BJ (cell line): ENCODE data around the gene TMEM92. TPM values are rescaled to one million over a fixed set of nuclear protein-coding genes. Genes with fewer than 3 reads are reported as not detected.
"Not testable (repeated sequence)": the region's sequence is repeated elsewhere in the genome, so short reads cannot be mapped to it uniquely, and the experiment has no call there.

Source experiments
- CTCF ChIA-PET: fragments of 350-600 bp; formaldehyde crosslinking; extraction: SDS; loops from one replicate; lab custom pipeline; 2021; ENCODE audit warnings: antibody characterized with exemption, inconsistent platforms; lab: Yijun Ruan, JAX
- POLR2A ChIA-PET: fragments of 300-600 bp; sonication (Branson Sonifier 250); formaldehyde crosslinking; extraction: SDS; loops from one replicate; lab custom pipeline; 2021; ENCODE audit warnings: antibody characterized with exemption; lab: Charles Lee
- DNase-seq: peaks from one replicate; pipeline ENCODE4 v3.0.0-alpha.2; 2011; ENCODE audit warnings: low read depth
- H3K27me3 ChIP-seq: 2 replicates; pipeline ENCODE4 v1.6.0; 2011; ENCODE audit warnings: low read length; ENCODE audit not compliant: control insufficient read depth, insufficient read depth
- H3K36me3 ChIP-seq: 2 replicates; pipeline ENCODE4 v1.5.1; 2011; ENCODE audit warnings: low read length; ENCODE audit not compliant: control insufficient read depth, insufficient read depth
- H3K4me3 ChIP-seq: 2 replicates; pipeline ENCODE4 v1.5.1; 2011; ENCODE audit warnings: low read depth, mild to moderate bottlenecking, control low read depth, low read length
- polyA plus RNA-seq: library from polyadenylated mRNA; depleted of rRNA; stranded (reverse); fragments of >200 nt; gene quantifications from 2 replicates; pipeline ENCODE4 v1.2.3, GENCODE V29; 2011
- TF ChIP-seq, protein P1 (sequence below): IDR thresholded peaks from 2 replicates; pipeline ENCODE4 v1.5.1; 2011; ENCODE audit warnings: low read depth, mild to moderate bottlenecking, control low read depth, inconsistent platforms, low read length, moderate library complexity; ENCODE audit not compliant: insufficient read depth

Gene TMEM92
- polyA plus RNA-seq, 1 experiment = 0.67 TPM

DNA sequence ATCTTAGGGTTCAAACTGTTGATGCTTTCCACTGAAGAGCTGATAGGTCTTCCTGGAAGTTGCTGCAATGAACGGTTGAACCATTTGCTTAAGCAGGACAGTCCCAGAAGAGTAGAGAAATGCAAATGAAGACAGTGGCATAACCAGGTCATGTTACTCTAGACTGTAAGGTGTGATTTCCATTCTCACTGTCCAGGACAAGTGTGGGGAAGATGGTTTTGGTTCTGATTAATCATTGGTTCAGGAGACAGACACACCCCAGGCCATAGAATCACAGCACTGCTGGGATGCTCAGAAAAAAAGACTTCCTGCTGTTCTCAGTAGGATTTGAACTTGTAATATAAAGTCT, 36.8 kb downstream of the TMEM92 start:
- no peak overlapping the region for H3K4me3 ChIP-seq
- no peaks in the 10 kb centered on the region for H3K36me3 ChIP-seq
- POLR2A ChIA-PET = no interaction called here
- CTCF ChIA-PET = interaction anchor here (1.7 kb wide), 1 partner anchor 13 kb away, joined by 8 read pairs; no protein-coding TSS in a partner anchor
- TF ChIP-seq, protein P1, sequence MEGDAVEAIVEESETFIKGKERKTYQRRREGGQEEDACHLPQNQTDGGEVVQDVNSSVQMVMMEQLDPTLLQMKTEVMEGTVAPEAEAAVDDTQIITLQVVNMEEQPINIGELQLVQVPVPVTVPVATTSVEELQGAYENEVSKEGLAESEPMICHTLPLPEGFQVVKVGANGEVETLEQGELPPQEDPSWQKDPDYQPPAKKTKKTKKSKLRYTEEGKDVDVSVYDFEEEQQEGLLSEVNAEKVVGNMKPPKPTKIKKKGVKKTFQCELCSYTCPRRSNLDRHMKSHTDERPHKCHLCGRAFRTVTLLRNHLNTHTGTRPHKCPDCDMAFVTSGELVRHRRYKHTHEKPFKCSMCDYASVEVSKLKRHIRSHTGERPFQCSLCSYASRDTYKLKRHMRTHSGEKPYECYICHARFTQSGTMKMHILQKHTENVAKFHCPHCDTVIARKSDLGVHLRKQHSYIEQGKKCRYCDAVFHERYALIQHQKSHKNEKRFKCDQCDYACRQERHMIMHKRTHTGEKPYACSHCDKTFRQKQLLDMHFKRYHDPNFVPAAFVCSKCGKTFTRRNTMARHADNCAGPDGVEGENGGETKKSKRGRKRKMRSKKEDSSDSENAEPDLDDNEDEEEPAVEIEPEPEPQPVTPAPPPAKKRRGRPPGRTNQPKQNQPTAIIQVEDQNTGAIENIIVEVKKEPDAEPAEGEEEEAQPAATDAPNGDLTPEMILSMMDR = no peak
- peaks cover 13% of the 10 kb centered on the region for H3K27me3 ChIP-seq
- DNase-seq = no peak

DNA sequence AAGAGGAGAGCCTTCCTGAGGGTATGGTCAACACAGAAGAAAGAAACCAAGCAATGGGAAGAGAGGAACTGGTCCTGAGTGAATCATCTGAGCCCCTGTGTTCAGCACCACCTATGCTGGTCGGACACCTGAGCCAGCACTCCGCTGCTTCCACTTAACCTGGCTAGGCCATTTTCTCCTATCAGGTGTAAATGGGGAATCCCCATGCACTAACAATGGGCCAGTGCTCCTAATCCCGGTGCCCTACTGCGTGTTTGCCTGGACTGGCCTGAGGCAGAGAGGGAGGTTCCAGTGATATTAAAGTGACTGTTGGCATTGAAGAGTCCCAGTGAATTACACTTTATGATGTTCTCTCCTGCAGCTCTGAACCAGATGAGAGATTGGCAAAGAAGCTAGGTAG, 37.2 kb downstream of the TMEM92 start:
- TF ChIP-seq, protein P1 = no peak
- no peaks in the 10 kb centered on the region for H3K36me3 ChIP-seq
- H3K27me3 ChIP-seq = peaks cover 13% of the 10 kb centered on the region
- no peak for DNase-seq
- ChIA-PET CTCF (interaction anchor here (1.3 to 1.7 kb wide), 4 partner anchors 10 to 172 kb away, joined by 3 to 8 read pairs (median 6); no protein-coding TSS in a partner anchor), POLR2A (no interaction called here)
- no peak overlapping the region for H3K4me3 ChIP-seq

DNA sequence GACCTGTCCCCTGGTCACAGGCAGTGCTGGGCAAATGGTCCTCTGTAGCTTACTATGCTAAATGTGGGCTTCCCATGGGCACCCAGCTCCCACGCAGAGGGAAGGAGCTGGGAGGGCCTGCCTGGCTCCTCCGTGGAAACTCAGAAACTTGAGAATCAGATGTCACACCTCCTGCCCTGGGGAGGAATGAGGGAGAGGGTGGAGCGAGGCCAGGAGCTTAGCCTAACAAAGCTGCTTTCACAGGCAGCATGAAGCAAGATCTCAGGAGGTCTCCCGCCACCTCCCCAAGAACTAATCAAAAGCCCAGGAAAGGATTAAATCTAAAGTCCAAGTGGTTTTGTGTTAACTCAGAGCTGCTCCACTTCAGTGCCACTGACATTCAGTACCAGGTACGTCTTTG, 38.0 kb downstream of the TMEM92 start:
- peaks cover 16% of the 10 kb centered on the region for H3K27me3 ChIP-seq
- CTCF ChIA-PET = interaction anchor here (1.3 to 1.7 kb wide), 4 partner anchors 9 to 173 kb away, joined by 3 to 8 read pairs (median 6); no protein-coding TSS in a partner anchor
- DNase-seq = no peak
- H3K4me3 ChIP-seq = no peak overlapping the region
- TF ChIP-seq, protein P1 = no peak
- POLR2A ChIA-PET = no interaction called here
- H3K36me3 ChIP-seq = no peaks in the 10 kb centered on the region

DNA sequence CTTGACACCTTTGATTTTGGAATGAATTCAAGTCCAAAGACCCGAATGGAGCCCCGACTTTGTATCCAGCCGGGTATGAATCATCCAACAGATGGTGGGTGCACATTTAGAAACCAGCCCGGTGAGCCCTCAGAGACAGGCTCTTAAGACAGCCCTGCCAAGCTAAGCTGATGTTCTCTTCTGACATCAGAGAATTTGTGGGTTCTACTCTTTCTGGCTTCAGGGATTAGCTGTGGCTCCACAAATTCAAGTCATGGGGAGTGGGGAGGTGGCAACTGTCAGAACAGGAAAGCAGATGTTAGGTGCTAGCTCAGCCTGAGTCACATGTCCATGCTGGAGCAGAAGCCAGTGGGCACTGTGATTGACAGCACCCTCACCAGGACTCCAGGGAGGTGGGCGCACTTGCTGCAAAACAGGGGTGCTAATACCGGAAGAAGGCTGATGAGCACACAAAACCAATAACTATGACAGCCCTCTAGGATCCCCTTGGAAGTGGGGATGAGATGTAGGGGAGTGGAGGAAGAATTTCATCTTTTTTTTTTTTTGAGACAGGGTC, 40.3 kb downstream of the TMEM92 start:
- Histone ChIP-seq H3K4me3 (no peak overlapping the region), H3K27me3 (peaks cover 18% of the 10 kb centered on the region), H3K36me3 (no peaks in the 10 kb centered on the region)
- POLR2A ChIA-PET = no interaction called here
- TF ChIP-seq, protein P1 = no peak
- DNase-seq = no peak
- CTCF ChIA-PET = interaction anchor here (0.6 kb wide), 1 partner anchor 10 kb away, joined by 3 read pairs; no protein-coding TSS in a partner anchor

DNA sequence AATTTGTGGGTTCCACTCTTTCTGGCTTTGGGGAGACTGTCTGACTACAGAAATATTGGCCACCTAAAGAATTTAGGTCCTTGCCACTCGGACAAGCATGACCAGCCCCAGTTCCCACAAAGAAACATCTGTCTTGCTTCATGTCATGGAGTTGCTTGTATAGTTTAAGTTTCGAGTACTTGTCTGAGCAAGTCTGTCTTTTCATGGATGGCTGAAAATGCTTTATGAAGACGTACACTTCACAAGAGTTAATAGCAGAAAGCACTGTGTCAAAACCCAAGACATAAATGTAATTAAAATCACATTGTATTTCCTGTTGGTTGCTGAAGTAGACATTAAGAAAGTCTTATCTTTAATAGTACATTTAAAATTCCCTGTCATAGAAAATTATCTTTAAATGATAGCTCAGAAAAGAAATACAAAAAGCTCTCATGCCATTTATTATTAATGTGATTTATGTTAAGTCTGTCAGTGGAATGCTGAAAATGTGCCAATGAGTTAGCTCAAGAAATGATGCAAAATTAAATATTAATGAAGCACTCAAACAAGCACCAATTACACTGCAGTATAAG, 41.8 kb downstream of the TMEM92 start:
- DNase-seq = no peak
- Histone ChIP-seq H3K27me3 (peaks cover 18% of the 10 kb centered on the region), H3K36me3 (no peaks in the 10 kb centered on the region), H3K4me3 (no peak overlapping the region)
- CTCF ChIA-PET = interaction anchor here (0.6 to 1.6 kb wide), 9 partner anchors 8 to 228 kb away, joined by 3 to 4 read pairs (median 3); no protein-coding TSS in a partner anchor
- TF ChIP-seq, protein P1 = no peak
- POLR2A ChIA-PET = no interaction called here

DNA sequence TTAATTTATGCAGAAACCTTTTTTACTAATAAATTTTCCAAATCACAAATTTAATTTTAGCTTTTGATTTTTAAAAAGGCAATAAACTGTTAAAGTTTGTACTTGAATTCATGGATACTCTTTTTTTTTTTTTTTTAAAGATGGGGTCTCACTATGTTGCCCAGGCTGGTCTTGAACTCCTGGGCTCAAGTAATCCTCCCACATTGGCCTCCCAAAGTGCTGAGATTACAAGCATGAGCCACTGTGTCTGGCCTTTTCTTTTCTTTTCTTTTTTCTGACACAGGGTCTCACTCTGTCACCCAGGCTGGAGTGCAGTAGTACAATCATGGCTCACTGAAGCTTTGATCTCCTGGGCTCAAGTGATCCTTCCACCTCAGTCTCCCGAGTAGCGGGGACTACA, 42.4 kb downstream of the TMEM92 start:
- CTCF ChIA-PET = interaction anchor here (0.6 to 1.6 kb wide), 8 partner anchors 8 to 229 kb away, joined by 3 to 4 read pairs (median 3); no protein-coding TSS in a partner anchor
- POLR2A ChIA-PET, H3K4me3 ChIP-seq, DNase-seq, H3K36me3 ChIP-seq: not testable (repeated sequence)
- H3K27me3 ChIP-seq = peaks cover 15% of the 10 kb centered on the region
